DMS79 (cell line): ENCODE measurements around the gene AGBL4.

Experiments used
- DNase-seq: peaks from one replicate; lab custom pipeline; 2025; lab: John Stamatoyannopoulos, UW

The AGBL4 gene

GRCh38 chr1:48943826-48944225 is 1079.9 kb downstream of the AGBL4 start:
- DNase-seq: no peak

- DNase-seq: no peak
These were observed 1080.4 kb downstream of the AGBL4 start for GRCh38 chr1:48943393-48943792.

- DNase-seq: peak; percentile 98
These were observed 1082.6 kb downstream of the AGBL4 start for GRCh38 chr1:48940962-48941732.

GRCh38 chr1:48940354-48940753 is 1083.4 kb downstream of the AGBL4 start:
- no peak for DNase-seq

GRCh38 chr1:48939828-48940227 is 1083.9 kb downstream of the AGBL4 start:
- DNase-seq: no peak

- DNase-seq: no peak
These were observed 1084.7 kb downstream of the AGBL4 start for GRCh38 chr1:48939042-48939441.

GRCh38 chr1:48937732-48938131 is 1086.0 kb downstream of the AGBL4 start:
- DNase-seq: no peak

GRCh38 chr1:48936436-48936835 is 1087.3 kb downstream of the AGBL4 start:
- peak; percentile 7 for DNase-seq

GRCh38 chr1:48932366-48932765 is 1091.4 kb downstream of the AGBL4 start:
- no peak for DNase-seq

GRCh38 chr1:48931506-48932192 is 1092.1 kb downstream of the AGBL4 start:
- DNase-seq: no peak

GRCh38 chr1:48930011-48930410 is 1093.7 kb downstream of the AGBL4 start:
- DNase-seq: no peak

GRCh38 chr1:48924099-48924498 is 1099.7 kb downstream of the AGBL4 start:
- DNase-seq: no peak

GRCh38 chr1:48923116-48923515 is 1100.6 kb downstream of the AGBL4 start:
- no peak for DNase-seq

- no peak for DNase-seq
These were observed 1102.9 kb downstream of the AGBL4 start for GRCh38 chr1:48920851-48921250.

GRCh38 chr1:48917901-48918603 is 1105.7 kb downstream of the AGBL4 start:
- DNase-seq: no peak

- DNase-seq: no peak
These were observed 1106.7 kb downstream of the AGBL4 start for GRCh38 chr1:48917070-48917454.

- DNase-seq: peak; percentile 13
These were observed 1107.4 kb downstream of the AGBL4 start for GRCh38 chr1:48916130-48917069.

- DNase-seq: no peak
These were observed 1115.1 kb downstream of the AGBL4 start for GRCh38 chr1:48908606-48909005.

- DNase-seq: no peak
These were observed 1117.0 kb downstream of the AGBL4 start for GRCh38 chr1:48906729-48907128.

GRCh38 chr1:48906164-48906563 is 1117.6 kb downstream of the AGBL4 start:
- DNase-seq: no peak

GRCh38 chr1:48903291-48903690 is 1120.5 kb downstream of the AGBL4 start:
- DNase-seq: no peak

GRCh38 chr1:48898894-48899293 is 1124.9 kb downstream of the AGBL4 start:
- no peak for DNase-seq
